IPS DF 4.7 (cell line): ENCODE results near the gene SRPK1.

ENCODE experiments used
- DNase-seq: peaks from one replicate; pipeline ENCODE4 v3.0.0-alpha.2; 2013; ENCODE audit warnings: low spot score; ENCODE audit errors: extremely low read depth

SRPK1 gene

DNA sequence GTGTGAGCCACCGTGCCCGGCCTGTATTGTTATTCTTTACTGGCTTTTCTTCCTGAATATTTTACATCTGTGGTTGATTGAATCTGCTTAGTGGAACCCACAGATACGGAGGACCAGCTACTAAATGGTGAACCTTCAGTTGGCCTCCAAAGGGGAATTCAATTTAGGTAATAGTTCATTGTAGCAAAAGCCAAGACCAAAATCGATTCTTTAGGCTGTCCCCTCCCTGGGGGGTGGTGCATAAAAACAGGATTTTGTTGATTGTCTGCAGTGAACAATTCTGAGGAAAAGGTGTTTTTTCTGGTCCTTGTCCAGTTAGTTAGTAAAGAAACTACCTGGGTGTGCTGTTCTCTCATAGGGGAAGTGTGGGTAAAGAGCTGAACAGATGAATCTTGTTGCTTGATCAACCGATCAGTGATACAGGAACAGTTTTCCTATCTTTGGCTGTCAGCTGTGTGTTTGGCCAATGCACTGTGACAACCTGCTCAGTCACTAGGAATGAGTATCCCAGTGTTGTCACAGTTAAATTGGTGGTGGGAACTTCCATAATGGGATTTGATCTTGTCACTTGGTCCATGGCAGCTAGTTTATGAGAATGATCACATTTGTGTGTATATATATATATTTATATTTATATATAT, 96.2 kb downstream of the SRPK1 start:
- no peak for DNase-seq

DNA sequence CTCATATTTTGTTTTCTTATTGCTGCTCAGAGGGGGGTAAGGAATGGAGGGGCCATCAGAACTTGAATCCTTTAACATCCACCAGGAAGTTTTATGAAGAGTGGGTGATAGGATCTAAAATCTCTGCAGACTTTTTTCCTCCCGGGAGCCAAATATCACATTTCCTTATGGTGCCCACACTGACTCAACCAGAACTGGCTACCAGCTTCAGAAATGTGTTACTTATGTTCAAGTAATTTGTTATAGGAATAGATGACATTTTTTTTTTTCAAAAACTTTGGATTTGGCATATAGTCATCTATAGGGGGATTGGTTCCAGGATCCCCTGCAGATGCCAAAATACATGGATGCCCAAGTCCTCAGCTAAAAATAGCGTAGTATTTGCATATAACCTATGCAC, 97.3 kb downstream of the SRPK1 start:
- no peak for DNase-seq

DNA sequence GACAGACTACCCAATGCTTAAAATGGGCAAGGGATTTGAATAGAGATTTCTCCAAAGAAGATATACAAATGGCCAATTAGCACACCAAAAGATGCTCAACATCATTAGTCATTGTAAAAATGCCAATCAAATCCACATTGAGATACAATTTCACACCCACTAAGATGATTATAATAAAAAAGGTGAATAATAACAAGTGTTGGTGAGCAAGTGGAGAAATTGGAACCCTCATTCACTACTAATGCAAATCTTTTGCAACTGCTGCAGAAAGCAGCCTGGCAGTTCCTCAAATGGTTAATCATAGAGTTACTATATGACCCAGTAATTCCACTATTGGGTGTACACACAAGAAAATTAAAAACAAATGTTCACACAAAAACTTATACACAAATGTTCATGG, 103.4 kb downstream of the SRPK1 start:
- DNase-seq, result no peak

DNA sequence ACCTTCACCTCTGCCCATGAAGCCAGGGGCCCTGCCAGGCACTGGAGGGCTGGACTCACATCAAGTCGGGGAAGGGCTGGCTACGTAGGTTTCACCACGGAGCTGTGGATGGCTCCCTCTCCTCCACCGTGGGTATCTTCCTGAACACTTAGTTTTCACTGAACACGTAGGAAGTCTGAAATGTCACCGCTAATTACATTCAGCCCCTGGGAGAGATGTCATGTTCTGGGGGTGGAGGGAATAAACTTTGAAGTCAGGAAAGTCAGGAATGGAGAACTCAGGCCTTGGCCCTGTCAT, 109.3 kb downstream of the SRPK1 start:
- DNase-seq, result no peak

DNA sequence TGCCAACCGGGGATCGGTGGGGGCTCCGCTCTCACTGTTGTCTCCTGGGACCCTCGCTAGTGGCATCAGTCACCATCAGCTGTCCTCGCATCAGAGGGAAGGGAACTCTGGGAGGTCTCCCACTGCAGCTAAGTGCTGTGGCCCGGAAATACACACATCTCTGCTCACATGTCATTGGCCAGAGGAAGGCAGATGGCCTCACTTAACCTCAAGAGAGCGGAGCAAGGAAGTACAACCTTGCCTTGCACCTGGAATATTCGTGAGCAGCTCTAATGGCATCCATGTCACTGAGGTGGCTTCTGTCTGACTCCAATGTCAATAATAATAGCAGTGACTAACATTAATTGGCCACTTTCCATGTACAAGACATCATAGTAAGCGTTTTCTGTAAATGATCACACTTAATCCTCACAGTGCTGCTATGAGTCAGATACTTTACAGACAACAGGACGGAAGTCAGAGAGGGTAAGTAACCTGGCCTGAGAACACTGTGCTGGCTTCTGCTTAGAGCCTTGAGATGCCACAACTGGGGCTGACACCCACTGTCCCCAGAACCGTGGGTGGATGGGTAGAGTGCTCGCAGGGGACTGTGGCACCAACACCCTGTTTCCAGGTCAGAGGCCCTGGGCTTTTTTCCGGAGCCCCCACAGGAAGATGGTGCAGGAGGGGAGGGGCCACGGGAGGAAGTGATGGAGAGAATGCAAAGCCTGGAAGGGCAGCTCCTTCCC, 109.8 kb downstream of the SRPK1 start:
- no peak for DNase-seq

DNA sequence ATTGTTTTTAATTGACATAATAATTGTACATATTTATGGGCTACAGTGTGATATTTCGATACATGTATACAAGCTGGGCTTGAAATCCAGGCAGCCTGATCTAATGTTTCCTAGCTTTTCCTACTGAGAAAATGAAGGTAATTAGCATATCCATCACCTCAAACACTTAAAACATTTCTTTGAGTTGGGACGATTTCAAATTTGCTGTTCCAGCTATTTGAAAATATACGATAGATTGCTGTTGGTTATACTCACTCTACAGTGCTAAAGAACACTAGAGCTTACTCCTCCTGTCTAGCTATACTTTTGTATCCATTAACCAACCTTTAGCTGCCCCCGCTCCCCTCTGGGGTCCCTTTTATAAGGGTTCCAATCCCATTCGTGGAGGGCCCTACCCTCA, 111.1 kb downstream of the SRPK1 start:
- DNase-seq, result no peak

DNA sequence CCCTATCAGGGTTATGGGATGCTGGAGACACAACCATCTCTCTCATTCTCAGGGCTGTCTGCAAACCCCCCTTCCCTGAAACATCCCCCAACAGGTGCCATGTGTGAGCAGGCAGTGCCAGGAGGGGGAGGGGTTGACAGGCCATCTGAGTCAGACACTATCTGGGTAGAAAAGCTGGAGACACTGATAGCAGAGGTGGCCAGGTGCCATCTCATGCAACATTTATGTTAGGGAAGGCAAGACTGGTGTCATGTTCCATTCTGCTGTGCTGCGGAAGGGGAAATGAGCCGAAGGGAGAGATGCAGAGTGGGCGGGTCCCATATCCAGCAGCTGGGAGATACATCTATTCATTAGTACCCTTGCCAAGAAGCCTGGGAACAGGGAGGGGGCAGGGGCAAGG, 112.2 kb downstream of the SRPK1 start:
- DNase-seq, result no peak

DNA sequence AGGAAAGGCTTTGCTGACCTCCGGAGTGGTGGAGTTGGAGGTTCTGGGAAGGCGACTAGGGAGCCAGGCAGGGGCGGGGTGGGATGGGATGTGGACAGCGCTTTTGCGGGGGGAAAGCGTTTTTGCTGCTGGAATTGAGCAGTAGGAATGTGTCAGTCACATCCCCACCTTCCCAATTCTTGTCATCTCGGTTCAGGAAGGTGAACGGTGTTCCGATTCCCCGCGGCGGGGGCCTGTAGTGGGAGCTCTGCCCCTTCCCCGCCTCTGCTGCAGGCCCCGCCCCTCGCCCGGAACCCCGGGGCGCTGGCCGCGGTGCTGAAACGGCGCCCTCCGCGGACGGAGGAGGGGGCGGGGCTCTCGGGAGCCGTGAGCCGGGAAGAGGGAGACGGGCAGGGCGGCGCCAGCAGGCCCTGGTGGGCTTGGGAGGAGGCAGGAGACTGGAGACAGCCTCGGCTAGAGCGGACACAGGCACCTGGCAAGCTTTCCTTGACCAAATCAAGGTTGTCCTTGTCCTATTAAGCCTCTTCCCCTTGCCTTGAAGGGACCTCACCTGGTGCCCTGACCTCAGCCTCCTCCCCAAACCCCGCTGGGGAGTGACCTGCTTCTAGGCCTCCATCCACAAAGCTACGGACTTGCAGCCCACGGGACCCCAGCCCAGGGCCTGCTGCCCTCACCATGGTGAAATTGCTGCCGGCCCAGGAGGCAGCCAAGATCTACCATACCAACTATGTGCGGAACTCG, 115.7 kb downstream of the SRPK1 start, which contains the start of gene LHFPL5:
LHFPL5 (plus strand) TSS at position 357 of the 741 bp plus-strand sequence; CDS start at position 676, 319 bp downstream.
- no peak for DNase-seq

DNA sequence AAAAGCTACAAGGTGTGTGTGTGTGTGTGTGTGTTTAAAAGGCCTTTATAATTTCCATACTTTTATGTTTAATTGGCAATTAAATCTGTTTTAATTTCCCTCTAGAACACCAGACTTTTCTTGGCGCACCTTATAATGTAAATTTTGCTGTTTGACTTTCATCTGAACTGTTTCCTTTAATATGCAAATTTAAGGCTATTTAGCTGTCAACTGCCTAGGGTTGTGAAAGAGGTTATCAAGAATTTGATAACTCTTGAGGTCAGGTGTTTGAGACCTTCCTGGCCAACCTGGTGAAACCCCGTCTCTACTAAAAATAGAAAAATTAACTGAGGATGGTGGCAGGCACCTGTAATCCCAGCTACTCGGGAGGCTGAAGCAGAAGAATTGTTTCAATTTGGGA, 119.8 kb downstream of the SRPK1 start:
- no peak for DNase-seq

DNA sequence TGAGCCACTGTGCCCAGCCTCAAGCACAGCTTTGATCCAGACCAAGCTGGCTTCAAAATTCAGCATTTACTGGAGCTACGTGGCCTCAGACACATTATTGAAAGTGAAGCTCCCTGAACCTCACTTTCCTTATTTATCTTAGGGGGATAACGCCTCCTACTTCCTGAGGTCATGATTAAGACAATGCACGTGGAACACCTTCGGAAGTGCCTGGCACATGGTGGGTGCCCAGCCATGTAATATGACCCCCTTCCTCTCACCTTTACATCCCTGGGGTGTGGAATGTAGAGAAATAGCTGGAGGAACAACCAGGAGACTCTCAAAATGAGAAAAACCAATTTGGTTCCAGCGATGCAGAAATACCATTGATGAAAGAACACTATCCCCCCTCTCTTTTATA, 122.2 kb downstream of the SRPK1 start:
- DNase-seq, result no peak

DNA sequence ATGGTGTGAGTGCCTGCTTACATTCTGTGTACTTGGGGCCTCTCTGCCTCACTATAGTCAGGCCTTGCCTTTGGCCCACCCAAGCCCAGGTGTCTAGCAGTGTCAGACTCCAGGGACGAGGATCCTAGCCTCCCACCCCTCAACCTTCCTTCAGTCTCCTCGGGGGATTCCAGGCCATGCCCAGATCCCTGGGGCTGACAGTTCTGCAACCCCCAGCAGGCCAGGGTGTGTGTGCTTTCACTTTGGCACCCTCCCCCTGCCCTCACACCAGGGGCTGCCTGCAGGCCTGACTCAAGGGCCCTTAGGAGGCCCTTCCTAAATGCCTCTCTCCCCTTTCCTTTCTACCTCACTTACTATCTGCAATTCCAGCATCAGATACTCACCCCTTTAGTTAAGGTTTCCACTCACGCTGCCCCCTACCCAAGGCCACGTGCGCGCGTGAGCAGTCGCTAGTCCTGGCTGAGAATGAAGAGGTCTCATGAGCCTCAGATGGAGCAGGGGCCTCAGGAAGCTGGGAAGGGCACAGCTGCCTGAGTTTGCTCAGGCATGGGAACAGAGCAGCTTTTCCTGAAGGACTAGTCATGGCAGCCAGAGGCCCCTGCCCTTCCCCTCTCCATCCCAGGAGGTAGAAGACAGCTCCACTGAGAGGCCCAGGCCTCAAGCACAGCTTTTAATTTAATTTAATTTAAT, 122.9 kb downstream of the SRPK1 start:
- DNase-seq, result no peak

DNA sequence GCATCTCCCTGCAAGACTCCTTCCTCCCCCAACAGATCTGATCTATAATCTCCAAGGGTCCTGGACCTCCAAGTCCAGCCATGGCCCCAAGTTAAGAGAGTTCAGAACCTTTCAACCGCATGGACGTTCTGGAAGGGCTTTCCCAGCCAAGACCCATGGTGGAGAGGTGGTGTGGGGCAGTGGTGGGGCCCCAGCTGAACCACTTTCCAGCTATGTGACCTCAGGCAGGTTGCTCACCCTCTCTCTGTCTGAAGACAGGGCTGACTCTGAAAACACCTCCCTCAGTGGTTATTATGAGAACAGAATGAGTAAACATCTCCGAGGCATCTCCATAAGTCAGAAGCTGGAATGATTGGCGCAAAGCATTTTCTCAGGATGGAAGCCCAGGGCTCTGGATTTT, 124.7 kb downstream of the SRPK1 start:
- no peak for DNase-seq

DNA sequence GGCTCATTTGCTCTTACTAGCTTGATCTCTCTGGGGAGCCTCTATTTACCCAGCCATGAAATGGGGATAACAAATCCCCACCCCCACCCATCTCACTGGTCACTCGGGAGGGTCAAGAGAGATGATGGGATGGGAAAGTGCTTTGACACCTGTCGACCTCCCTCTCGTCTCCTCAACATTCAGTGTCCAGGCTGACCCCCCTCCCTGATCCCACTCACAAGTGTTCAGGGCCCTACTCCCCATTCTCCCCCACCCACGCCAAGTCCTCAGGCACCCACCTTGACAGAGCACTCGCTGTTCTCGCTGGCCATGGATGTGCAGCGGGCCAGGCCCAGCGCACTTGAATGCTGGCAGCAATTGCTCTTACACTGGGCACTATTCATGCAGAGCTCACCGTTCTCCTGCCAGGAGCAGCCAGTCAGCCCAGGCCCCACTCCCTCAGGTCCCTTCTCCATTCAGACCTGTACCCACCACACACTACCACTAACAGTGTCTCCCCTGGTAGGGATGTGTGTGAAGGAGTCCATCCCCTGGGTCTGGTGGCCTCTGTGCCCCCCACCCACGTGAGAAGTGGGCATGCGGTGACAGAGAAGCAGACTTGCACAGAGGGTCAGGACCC, 125.3 kb downstream of the SRPK1 start:
- DNase-seq, result no peak

DNA sequence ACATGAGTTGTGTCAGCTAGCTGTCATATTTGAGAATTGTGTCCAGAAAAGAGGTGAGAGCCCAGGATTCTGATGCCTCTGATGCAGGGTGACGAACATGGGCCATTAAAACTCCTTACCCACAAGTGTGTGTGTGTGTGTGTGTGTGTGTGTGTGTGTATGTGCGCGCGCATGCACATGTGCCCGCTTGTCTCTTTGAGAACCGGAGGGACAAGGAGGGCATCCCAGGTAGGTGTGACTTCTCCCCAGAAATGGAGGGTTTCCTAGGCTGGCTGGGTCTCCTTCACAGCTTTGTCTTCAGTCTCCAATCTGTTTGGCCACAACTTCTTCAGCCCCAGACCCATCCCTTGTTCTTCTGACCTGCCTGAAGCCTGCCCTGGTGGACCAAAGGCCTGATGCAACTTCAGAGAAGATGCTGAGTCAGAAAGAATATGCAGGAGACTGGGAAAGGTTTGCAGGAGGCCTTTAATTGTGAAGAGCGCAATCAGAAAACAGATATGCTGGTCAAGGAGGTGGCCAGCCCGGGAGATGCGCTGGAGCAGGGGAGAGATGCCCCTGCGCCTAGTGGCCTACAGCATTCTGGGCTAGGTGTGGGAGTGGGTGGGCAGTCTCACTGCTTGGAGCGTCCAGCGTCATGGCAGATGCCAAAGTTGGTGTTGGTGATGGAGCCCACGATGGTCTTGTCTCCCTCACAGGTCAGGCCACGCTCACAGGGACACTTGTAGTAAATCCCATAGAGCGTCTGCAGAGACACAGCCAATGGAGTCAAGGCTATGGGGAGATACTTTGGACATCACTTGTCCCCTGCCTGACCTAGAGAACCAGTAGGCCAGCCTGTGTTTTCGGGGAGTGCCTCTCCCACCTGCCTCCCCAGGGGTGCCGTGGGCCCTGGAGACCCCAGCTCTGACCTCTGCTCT, 126.1 kb downstream of the SRPK1 start:
- DNase-seq, result no peak

DNA sequence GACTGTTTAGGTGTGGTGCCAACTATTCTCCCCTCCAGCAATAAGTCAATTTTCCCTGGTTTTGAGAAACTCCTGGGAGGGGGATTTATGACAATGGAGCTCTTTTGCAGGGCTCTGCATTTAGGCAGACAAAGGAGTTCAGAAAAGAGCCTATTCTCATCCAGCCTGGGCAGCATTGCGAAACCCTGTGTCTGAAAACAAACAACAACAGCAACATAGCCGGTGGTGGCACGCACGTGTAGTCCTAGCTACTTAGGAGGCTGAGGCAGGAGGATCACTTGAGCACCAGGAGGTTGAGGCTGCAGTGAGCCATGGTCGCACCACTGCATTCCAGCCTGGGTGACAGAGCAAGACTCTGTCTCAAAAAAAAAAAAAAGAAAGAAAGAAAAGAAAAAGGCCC, 130.2 kb downstream of the SRPK1 start:
- DNase-seq, result no peak

DNA sequence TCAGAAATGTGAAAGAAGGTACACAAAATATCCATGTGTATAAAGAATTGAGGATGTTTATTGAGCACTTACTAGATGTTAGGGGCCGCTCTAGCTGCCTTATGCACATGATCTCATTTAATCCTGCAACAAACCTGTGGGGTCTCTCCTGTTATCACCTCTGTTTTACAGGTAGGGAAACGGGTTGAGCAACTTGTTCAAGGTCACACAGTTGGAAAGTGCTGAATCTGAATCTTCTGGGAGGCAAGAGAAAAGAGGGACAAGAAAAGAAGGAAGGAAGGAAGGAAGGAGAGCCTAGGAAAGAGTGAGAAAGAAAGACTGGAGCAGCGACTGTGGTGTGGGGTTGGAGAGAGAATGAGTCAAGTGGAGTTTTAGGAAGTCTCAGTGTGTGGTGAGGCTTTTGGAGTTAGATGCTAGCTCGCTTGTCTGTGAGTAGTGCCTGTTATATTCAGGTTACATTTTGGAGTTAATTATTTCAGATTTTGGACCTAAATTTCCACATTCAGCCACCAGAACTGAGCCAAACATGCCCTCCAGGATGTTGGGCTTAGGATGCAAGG, 132.4 kb downstream of the SRPK1 start:
- no peak for DNase-seq

DNA sequence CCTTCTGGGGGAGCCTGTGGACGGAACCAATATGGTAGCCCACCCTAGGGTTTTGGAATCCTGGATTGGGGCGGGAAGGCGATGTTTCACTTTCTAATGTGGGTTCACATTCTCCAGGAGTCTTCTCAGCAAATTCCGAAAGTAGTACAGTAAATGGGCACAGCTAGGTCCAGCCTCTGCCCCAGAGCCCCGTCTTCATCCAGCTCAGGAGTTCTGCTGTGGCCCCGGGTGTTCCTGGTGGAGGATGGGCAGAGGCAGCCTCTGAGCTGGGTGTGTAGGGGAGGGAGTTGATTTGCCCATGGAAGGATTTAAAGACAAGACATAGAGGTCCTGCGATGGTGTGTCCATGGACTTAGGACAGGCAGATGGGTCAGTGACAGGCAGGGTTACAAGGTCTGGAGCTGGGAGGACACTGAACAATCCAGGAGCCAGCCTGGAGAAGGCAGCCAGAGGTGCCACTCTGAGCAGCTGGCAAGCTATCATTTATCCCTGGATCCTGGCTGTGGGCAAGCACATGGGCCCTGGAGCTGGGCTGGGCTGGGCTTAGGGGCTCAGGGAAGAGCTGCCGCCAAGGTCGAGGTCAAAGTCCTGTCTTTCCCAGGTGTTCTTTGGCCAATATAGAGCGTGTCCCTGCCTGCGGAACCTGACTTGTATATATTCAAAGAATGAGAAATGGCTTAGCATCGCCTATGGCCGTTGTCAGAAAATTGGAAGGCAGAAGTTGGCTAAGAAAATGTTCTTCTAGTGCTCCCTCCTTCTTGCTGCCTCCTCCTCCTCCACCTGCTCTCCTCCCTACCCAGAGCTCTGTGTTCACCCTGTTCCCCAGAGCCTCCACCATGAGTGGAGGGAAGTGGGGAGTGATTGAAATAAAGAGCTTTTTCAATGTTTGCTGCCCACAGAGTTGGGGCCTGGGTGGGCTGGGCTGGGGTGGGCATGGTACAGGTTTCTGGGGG, 133.4 kb downstream of the SRPK1 start:
- DNase-seq, result no peak

DNA sequence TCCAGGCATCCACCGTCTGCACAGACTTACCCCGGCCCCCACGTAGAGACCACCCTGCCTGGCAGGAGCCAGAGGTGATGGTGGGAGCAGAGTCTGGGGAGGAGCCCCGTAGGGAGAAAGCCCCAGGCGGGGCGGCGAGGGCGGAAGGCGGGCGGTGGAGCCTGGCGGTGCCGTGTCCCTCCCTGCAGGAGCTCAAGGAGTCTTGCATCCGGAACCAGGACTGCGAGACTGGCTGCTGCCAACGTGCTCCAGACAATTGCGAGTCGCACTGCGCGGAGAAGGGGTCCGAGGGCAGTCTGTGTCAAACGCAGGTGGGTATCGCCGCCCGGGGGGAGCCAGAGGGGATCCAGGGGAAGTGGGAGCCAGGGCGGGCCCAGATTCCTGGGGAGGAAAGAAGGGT, 134.1 kb downstream of the SRPK1 start:
- DNase-seq, result no peak

DNA sequence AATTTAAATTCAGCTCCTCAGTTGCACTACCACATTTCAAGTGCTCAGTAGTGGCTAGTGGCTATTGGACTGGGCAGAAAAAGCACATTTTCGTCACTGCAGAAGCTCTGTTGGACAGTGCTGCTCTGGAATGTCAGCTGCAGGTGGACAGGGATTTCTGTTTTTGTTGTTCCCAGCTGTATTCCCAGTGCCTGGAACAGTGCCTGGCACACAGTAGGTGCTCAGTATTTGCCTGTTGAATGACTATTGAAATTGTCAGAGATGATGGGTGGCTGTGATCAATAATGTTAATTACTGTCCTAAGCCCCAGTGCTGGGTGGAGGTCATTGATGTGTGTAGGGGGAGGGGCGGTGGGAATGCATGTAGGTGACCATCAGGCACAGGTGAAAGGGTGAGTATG, 134.6 kb downstream of the SRPK1 start:
- DNase-seq, result no peak
